GM12878 (cell line): ENCODE data around the gene AGBL4. TPM values are rescaled to one million over a fixed set of nuclear protein-coding genes. Genes with fewer than 3 reads are reported as not detected.

Experiments
- BACH1 ChIP-seq: fragments of 450-650 bp; IDR thresholded peaks from 2 replicates; pipeline ENCODE4 v1.6.1; 2017; ENCODE audit warnings: mild to moderate bottlenecking, borderline replicate concordance
- CEBPB ChIP-seq, 2 experiments: fragments of 150-350 bp in 1 of 2; IDR thresholded peaks; 2 replicates each; pipeline ENCODE4 v1.6.1; 2012 to 2014; ENCODE audit warnings: low read depth in 2 of 2, low read length in 2 of 2, borderline replicate concordance in 1 of 2, inconsistent platforms in 1 of 2
- KAT2A ChIP-seq: conservative IDR thresholded peaks from 2 replicates; pipeline ENCODE4 v1.6.1; 2011; ENCODE audit warnings: low read depth, low read length; ENCODE audit not compliant: control insufficient read depth
- NR2F1 ChIP-seq: fragments of 450-650 bp; conservative IDR thresholded peaks from 2 replicates; pipeline ENCODE4 v1.6.1; 2017; ENCODE audit warnings: mild to moderate bottlenecking
- NRF1 ChIP-seq: conservative IDR thresholded peaks from 2 replicates; pipeline ENCODE4 v1.6.1; 2011; ENCODE audit warnings: mild to moderate bottlenecking, low read depth, low read length, improper control_type of control experiment
- SIN3A ChIP-seq: IDR thresholded peaks from 2 replicates; pipeline ENCODE4 v1.6.1; 2012; ENCODE audit warnings: low read depth, low read length, improper control_type of control experiment
- TCF3 ChIP-seq: IDR thresholded peaks from 2 replicates; pipeline ENCODE4 v1.6.1; 2012; ENCODE audit warnings: low read depth, mild to moderate bottlenecking, low read length, borderline replicate concordance; ENCODE audit not compliant: insufficient read depth
- ZNF217 ChIP-seq: fragments of 450-650 bp; IDR thresholded peaks from 2 replicates; pipeline ENCODE4 v1.6.1; 2017; ENCODE audit warnings: antibody characterized with exemption, mild to moderate bottlenecking
- polyA plus RNA-seq, 11 experiments: library from polyadenylated mRNA; depleted of rRNA in 4 of 11; unstranded in 6 of 11; stranded (reverse) in 5 of 11; fragments of >200 nt; fragmentation: Nextera tagmentation in 4 of 11; fragmentation: Illumina TruSeq in 1 of 11; extraction: Ambion mirVana in 4 of 11; extraction: Trizol in 1 of 11; gene quantifications; 1 replicate in 1 of 11; 2 replicates in 10 of 11; pipeline versions ENCODE4 v1.2.1 to v1.2.3, GENCODE V29; 2011 to 2016; ENCODE audit warnings: inconsistent platforms in 2 of 11, missing spikeins in 2 of 11, low read depth in 1 of 11
- total RNA-seq, 4 experiments: library from RNA; depleted of rRNA in 3 of 4; stranded (reverse); fragments of >200 nt in 3 of 4; fragmentation: Illumina TruSeq in 1 of 4; extraction: Trizol in 1 of 4; gene quantifications; 2 replicates each; pipeline versions ENCODE4 v1.2.1 to v1.2.3, GENCODE V29; 2013 to 2021
- TF ChIP-seq, protein P1 (sequence below): IDR thresholded peaks from 2 replicates; pipeline ENCODE4 v1.6.1; 2012; ENCODE audit warnings: improper control_type of control experiment, low read depth, low read length; ENCODE audit not compliant: insufficient replicate concordance
- TF ChIP-seq, protein P2 (sequence below): IDR thresholded peaks from 2 replicates; pipeline ENCODE4 v1.6.1; 2012; ENCODE audit warnings: low read depth, low read length, improper control_type of control experiment

The AGBL4 gene
- total and polyA plus RNA-seq, 10 of the 15 experiments (the other 5 are each of a cell fraction or from before 2014, with no cell fraction given) = 0.31 TPM; not detected in 9

DNA sequence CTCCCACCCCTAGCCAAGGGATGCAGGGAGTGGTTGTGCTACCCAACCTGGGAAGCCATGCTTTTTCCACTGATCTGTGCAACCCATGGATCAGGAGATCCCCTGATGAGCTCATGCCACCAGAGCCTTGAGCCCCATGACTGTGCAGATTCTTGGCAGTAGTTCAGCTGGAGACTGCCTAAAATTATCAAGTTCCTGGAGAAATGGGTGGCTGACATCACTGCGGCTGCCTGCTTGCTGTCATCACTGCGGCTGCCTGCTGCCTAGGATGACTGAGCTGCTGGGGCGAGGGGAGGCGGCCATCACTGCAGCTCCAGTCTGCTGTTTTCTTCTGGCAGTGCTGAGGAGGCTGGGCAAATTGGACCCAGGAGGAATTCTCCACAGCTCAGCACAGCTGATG lies 159.2 kb downstream of the AGBL4 start (continued):
- no peak for TF ChIP-seq SIN3A
- TF ChIP-seq CEBPB (IDR thresholded peaks at IDR 0.05; ENCODE audit: borderline replicate concordance in 1 of 2, low read depth in 2 of 2, low read length in 2 of 2) = no peak
- TF ChIP-seq BACH1 = no peak
- TF ChIP-seq, protein P1, sequence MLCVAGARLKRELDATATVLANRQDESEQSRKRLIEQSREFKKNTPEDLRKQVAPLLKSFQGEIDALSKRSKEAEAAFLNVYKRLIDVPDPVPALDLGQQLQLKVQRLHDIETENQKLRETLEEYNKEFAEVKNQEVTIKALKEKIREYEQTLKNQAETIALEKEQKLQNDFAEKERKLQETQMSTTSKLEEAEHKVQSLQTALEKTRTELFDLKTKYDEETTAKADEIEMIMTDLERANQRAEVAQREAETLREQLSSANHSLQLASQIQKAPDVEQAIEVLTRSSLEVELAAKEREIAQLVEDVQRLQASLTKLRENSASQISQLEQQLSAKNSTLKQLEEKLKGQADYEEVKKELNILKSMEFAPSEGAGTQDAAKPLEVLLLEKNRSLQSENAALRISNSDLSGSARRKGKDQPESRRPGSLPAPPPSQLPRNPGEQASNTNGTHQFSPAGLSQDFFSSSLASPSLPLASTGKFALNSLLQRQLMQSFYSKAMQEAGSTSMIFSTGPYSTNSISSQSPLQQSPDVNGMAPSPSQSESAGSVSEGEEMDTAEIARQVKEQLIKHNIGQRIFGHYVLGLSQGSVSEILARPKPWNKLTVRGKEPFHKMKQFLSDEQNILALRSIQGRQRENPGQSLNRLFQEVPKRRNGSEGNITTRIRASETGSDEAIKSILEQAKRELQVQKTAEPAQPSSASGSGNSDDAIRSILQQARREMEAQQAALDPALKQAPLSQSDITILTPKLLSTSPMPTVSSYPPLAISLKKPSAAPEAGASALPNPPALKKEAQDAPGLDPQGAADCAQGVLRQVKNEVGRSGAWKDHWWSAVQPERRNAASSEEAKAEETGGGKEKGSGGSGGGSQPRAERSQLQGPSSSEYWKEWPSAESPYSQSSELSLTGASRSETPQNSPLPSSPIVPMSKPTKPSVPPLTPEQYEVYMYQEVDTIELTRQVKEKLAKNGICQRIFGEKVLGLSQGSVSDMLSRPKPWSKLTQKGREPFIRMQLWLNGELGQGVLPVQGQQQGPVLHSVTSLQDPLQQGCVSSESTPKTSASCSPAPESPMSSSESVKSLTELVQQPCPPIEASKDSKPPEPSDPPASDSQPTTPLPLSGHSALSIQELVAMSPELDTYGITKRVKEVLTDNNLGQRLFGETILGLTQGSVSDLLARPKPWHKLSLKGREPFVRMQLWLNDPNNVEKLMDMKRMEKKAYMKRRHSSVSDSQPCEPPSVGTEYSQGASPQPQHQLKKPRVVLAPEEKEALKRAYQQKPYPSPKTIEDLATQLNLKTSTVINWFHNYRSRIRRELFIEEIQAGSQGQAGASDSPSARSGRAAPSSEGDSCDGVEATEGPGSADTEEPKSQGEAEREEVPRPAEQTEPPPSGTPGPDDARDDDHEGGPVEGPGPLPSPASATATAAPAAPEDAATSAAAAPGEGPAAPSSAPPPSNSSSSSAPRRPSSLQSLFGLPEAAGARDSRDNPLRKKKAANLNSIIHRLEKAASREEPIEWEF = no peak
- TF ChIP-seq NRF1 = no peak
- TF ChIP-seq ZNF217 = no peak
- TF ChIP-seq NR2F1 = no peak
- no peak for TF ChIP-seq TCF3
- no peak for TF ChIP-seq KAT2A
- TF ChIP-seq, protein P2, sequence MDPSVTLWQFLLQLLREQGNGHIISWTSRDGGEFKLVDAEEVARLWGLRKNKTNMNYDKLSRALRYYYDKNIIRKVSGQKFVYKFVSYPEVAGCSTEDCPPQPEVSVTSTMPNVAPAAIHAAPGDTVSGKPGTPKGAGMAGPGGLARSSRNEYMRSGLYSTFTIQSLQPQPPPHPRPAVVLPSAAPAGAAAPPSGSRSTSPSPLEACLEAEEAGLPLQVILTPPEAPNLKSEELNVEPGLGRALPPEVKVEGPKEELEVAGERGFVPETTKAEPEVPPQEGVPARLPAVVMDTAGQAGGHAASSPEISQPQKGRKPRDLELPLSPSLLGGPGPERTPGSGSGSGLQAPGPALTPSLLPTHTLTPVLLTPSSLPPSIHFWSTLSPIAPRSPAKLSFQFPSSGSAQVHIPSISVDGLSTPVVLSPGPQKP = no peak
